ENCODE data around the gene PIAS3.
"Not testable (repeated sequence)": the region's sequence is repeated elsewhere in the genome, so short reads cannot be mapped to it uniquely, and the experiment has no call there.

The PIAS3 gene

GRCh38 chr1:145823565-145824498 is 35.0 kb downstream of the PIAS3 start, which contains the start of the genes POLR3C and RNF115:
TSS of gene POLR3C (plus strand) at chr1:145824200. CDS start at chr1:145825777, 1,577 bp downstream.
TSS of gene RNF115 (minus strand) at chr1:145824095. CDS start at chr1:145823873, 222 bp downstream.
- peak; percentile 78 for DNase-seq (ENCODE audit: low read depth)

DNA sequence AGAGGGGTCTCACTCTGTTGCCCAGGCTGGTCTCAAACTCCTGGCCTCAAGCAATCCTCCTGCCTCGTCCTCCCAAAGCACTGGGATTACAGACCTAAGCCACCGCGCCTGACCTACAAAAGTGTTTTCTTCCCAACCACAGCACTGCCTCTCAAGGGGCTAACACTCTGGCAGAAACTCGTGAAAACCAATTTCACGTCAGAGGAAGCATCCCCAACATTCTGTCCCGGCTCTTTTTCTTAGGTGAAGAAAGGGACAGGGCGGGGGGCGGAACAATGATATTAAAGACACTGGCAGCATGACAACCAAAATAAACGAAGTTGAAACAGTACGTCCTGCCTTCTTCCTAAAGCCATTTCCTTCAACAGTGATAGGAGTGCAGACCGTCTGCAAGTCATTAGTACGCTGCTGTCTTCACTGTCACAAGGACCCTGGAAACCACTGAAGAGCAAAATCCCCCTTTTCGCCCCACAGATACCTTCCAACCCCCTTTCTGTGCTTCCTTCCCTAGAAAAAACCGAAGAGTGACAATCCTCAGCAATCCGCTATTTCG is 36.0 kb downstream of the PIAS3 start:
- DNase-seq (ENCODE audit: low read depth), result not testable (repeated sequence)

GRCh38 chr1:145818095-145818494 is 40.8 kb downstream of the PIAS3 start:
- DNase-seq (ENCODE audit: low read depth), result not testable (repeated sequence)

DNA sequence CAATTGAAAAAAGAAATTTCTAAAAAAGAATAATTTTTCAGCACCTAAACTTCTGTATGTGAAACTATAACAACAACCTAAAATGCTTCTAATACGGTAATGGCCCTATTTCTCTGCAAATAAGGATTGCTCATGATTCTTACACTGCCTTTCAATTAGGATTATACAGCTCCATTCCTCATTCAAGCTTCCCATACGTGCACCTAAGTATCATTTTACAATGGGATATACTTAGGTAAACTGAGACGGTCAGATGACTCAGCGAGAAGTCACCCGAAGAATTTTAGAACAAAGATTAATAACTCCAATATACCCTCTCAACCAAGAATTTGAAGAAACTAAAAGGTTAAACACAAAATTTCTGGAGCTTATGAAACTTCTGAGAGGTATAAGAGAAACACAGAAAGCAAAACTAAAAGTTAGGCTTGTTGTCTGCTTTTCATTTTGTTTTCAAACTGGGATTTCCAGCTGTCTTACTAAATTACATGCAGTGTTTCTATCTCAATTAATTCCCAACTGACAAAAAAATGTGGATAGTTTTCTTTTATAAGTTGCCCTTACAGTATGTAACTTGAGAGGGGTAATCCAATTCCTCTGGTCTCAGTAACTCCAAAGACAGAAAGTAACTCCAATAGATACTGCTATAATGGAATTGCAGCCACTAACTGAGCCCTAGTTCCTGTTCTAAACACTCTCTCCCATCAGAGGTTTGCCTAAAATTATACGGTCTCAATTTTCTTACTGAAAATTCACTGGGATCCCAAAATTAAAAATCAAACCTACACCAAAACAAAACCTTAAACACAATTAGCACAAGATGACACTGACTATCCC is 45.7 kb downstream of the PIAS3 start:
- DNase-seq (ENCODE audit: low read depth), result not testable (repeated sequence)

DNA sequence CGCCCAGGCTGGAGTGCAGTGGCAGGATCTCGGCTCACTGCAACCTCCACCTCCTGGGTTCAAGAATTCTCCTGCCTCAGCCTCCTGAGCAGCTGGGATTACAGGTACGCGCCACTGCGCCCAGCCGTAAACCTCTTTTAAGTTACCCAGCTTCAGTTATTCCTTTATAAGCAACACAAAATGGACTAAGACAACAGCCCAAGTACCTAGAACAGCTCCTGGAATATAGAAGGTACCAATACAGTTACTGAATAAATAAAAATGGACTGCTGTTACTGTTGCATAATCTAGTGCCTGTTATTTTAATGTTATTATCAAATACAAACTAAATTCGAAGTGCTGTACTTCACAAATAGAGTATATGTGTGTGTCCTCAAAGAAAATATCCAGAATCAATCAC is 52.0 kb downstream of the PIAS3 start:
- no peak for DNase-seq (ENCODE audit: low read depth)

- DNase-seq (ENCODE audit: low read depth), result no peak
Measured at GRCh38 chr1:145806408-145806807, 52.5 kb downstream of the PIAS3 start.

DNA sequence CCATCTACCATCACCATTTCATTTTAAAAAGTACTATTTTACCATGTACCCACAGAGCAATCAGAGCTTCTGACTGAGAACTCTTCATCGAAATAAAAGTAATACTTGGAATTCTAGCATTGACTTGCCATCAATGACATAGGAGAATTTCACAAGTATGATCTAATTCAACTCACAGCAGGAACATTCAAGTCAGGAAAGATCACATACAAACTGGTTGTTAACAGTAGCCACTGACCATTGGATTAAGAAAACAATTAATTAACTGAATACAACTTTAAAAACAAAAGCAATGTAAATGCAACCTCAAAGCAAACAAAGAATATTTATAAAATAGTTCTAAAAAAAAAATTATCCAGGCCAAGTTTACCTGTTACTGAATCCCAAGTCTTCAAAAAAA is 53.8 kb downstream of the PIAS3 start:
- no peak for DNase-seq (ENCODE audit: low read depth)

DNA sequence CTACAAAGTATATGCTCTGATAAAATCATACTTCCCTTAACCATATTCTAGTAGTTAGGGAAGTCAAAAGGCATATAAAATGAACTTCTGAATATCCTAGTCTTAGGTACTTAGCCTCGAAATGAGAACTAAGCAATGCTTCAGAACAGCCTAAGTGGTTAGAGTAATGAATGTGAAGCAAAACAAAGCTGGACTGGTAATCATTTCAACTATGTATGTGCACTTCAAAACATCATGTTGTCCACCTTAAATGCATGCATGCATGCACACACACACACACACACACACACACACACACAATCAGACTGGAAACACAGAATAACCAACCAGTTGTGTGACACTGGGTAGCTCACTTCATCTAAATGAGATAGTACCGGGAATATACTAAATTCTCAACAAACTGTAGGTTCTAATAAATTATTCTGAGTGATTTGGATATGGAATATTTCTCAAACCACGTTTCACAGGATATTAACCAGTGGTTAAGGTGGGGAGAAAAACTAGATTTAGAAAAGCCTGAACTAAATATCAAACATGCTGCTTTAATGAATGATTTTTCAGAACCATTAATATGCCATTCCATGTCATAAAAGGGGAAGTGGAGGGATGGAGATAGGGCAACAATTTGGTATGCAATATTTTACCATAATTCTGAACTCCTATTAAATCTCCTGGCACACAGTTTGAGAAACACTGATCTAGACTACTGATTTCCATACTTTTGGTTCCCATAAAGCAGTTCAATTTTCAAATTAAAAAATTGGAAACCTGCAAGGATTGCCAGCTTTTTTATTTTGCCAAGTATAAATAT is 54.4 kb downstream of the PIAS3 start:
- no peak for DNase-seq (ENCODE audit: low read depth)

- DNase-seq (ENCODE audit: low read depth), result no peak
Measured at GRCh38 chr1:145799806-145800205, 59.1 kb downstream of the PIAS3 start.

Data from activated gamma-delta T cell treated with anti-CD3 and anti-CD28 coated beads, Interleukin-2, amount 50 U/mL, for 16 hours (primary cell).